Erythroblast (primary cell): Measurements from ENCODE around the gene KIAA0825.

ENCODE experiments used
- GATA1 ChIP-seq: IDR thresholded peaks from 2 replicates; pipeline ENCODE4 v1.6.1; 2011; ENCODE audit warnings: low read depth, mild to moderate bottlenecking, control low read depth, low read length, moderate library complexity
- POLR2A ChIP-seq: IDR thresholded peaks from 2 replicates; pipeline ENCODE4 v1.6.1; 2011; ENCODE audit warnings: mild to moderate bottlenecking, low read length

- TF ChIP-seq POLR2A (no peak), GATA1 (no peak)
These were observed 4.1 kb downstream of the KIAA0825 start for GRCh38 chr5:94614156-94614805.
